AG04450 (cell line): ENCODE results near the gene NFXL1. TPM values are rescaled to one million over a fixed set of nuclear protein-coding genes. Genes with fewer than 3 reads are reported as not detected.

Source experiments
- CTCF ChIA-PET: fragments of 300-600, 350-600 bp; formaldehyde crosslinking; extraction: SDS; loops from one replicate; lab custom pipeline; 2022; ENCODE audit warnings: antibody characterized with exemption, inconsistent platforms; lab: Charles Lee
- POLR2A ChIA-PET: fragments of 350-600 bp; formaldehyde crosslinking; extraction: SDS; loops from one replicate; lab custom pipeline; 2021; ENCODE audit warnings: antibody characterized with exemption, inconsistent platforms; lab: Yijun Ruan, JAX
- DNase-seq: peaks from one replicate; pipeline ENCODE4 v3.0.0-alpha.2; 2011; ENCODE audit warnings: low read depth, low spot score
- H3K27ac ChIP-seq: one replicate; pipeline ENCODE4 v1.5.1; 2012; ENCODE audit warnings: low read depth, low read length, control low read depth
- H3K27me3 ChIP-seq: one replicate; pipeline ENCODE4 v1.6.0; 2012; ENCODE audit warnings: low read length; ENCODE audit not compliant: control insufficient read depth, insufficient read depth
- H3K4me3 ChIP-seq: 2 replicates; pipeline ENCODE4 v1.5.1; 2011; ENCODE audit warnings: mild to moderate bottlenecking, low read depth, low read length, control low read depth
- H3K9me3 ChIP-seq: 2 replicates; pipeline ENCODE4 v1.5.1; 2012; ENCODE audit warnings: low read length; ENCODE audit not compliant: control insufficient read depth, insufficient read depth
- CTCF ChIP-seq: IDR thresholded peaks from 2 replicates; pipeline ENCODE4 v1.5.1; 2011; ENCODE audit warnings: low read depth, low read length, control low read depth, inconsistent platforms
- polyA plus RNA-seq: library from polyadenylated mRNA; depleted of rRNA; stranded (reverse); fragments of >200 nt; gene quantifications from 2 replicates; pipeline ENCODE4 v1.2.3, GENCODE V29; 2011

Gene NFXL1
- polyA plus RNA-seq, 1 experiment = 18.5 TPM

- TF ChIP-seq CTCF = no peak
- no peak for DNase-seq
- no peaks in the 10 kb centered on the region for H3K9me3 ChIP-seq
- no peak overlapping the region for H3K4me3 ChIP-seq
- no peak overlapping the region for H3K27ac ChIP-seq
- POLR2A ChIA-PET = no interaction called here
- H3K27me3 ChIP-seq = no peaks in the 10 kb centered on the region
- CTCF ChIA-PET = interaction anchor here (1.0 kb wide), 1 partner anchor 9 kb away, joined by 3 read pairs; no protein-coding TSS in a partner anchor
Measured at GRCh38 chr4:47899639-47900038, 14.7 kb downstream of the NFXL1 start.

GRCh38 chr4:47891928-47892327, 22.5 kb downstream of the NFXL1 start:
- CTCF ChIA-PET = no interaction called here
- no peak for DNase-seq
- TF ChIP-seq CTCF = no peak
- Histone ChIP-seq H3K4me3 (no peak overlapping the region), H3K9me3 (no peaks in the 10 kb centered on the region), H3K27me3 (no peaks in the 10 kb centered on the region), H3K27ac (no peak overlapping the region)
- POLR2A ChIA-PET = no interaction called here

GRCh38 chr4:47882228-47882627, 32.2 kb downstream of the NFXL1 start:
- ChIA-PET CTCF (interaction anchor here (0.6 to 2.2 kb wide), 2 partner anchors 46 to 50 kb away, joined by 3 to 10 read pairs; no protein-coding TSS in a partner anchor), POLR2A (no interaction called here)

GRCh38 chr4:47879458-47879857, 34.9 kb downstream of the NFXL1 start:
- ChIA-PET CTCF (interaction anchor here (0.8 to 1.3 kb wide), 2 partner anchors 42 to 174 kb away, joined by 3 to 5 read pairs; no protein-coding TSS in a partner anchor), POLR2A (no interaction called here)
- no peak for DNase-seq
- H3K27me3 ChIP-seq = no peaks in the 10 kb centered on the region
- no peak overlapping the region for H3K4me3 ChIP-seq
- H3K27ac ChIP-seq = no peak overlapping the region
- no peaks in the 10 kb centered on the region for H3K9me3 ChIP-seq
- no peak for TF ChIP-seq CTCF

More at GRCh38 chr4:47882228-47882627, 32.2 kb downstream of the NFXL1 start:
- no peak for DNase-seq
- Histone ChIP-seq H3K27me3 (no peaks in the 10 kb centered on the region), H3K27ac (no peak overlapping the region), H3K9me3 (no peaks in the 10 kb centered on the region), H3K4me3 (no peak overlapping the region)
- no peak for TF ChIP-seq CTCF

GRCh38 chr4:47876784-47877546, 37.4 kb downstream of the NFXL1 start:
- no peak for TF ChIP-seq CTCF
- Histone ChIP-seq H3K4me3 (no peak overlapping the region), H3K27ac (no peak overlapping the region), H3K9me3 (peaks cover 3% of the 10 kb centered on the region; the same call in 1 of the 2 replicates), H3K27me3 (no peaks in the 10 kb centered on the region)
- POLR2A ChIA-PET = no interaction called here
- no peak for DNase-seq
- CTCF ChIA-PET = interaction anchor here (1.7 kb wide), 1 partner anchor 40 kb away, joined by 7 read pairs; no protein-coding TSS in a partner anchor
